Heart left ventricle (tissue), 13 donors: ENCODE data around the gene PARD6G.

Experiments used
- POLR2A ChIP-seq, 2 donors: fragments of 450-650 bp; IDR thresholded peaks; one replicate each; pipeline ENCODE4 v1.6.1; 2017; ENCODE audit warnings: antibody characterized with exemption in 2 of 2, mild to moderate bottlenecking in 2 of 2, moderate library complexity in 2 of 2
- TF ChIP-seq, protein P1 (sequence below), 12 donors: fragments of 200-600 bp; sonication (generic) in 4 of 12; IDR thresholded peaks; one replicate each; pipeline versions ENCODE4 v1.5.0 to v1.8.0; 2018 to 2022; ENCODE audit warnings: antibody characterized with exemption in 12 of 12, mild to moderate bottlenecking in 5 of 12
- donor health status: ischemic (EF 13 %, LVEDD 7.1; RV severe dilation, severe dysfunction).
- donor health status: DM: no; HTN: yes; CAD: no.
- donor health status: DM: no; HTN: no; CAD: no.
- donor health status: ischemic (EF 25% LVEDD 6.9; RV normal size, moderate dysfunction).
- donor health status: ischemic (EF 25% LVEDD 5.7; RV mildly dilated, moderate dysfunction).
- donor health status: ischemic (EF 35%, LVEDD 5.7; RV mildly dilated, moderate dysfunction).
- donor health status: nonischemic (EF 11% LVEDD 7.7; RV severe dilation, severe dysfunction).
- donor health status: DM: yes; HTN: yes; CAD: no.
- donor health status: PGD.
- donor health status: ischemic (EF 29% LVEDD 5.4; RV normal size, mild dysfunction).
- donor health status: nonischemic (EF 23%, LVEDD 6.1; RV moderate dilation, normal function).

DNA sequence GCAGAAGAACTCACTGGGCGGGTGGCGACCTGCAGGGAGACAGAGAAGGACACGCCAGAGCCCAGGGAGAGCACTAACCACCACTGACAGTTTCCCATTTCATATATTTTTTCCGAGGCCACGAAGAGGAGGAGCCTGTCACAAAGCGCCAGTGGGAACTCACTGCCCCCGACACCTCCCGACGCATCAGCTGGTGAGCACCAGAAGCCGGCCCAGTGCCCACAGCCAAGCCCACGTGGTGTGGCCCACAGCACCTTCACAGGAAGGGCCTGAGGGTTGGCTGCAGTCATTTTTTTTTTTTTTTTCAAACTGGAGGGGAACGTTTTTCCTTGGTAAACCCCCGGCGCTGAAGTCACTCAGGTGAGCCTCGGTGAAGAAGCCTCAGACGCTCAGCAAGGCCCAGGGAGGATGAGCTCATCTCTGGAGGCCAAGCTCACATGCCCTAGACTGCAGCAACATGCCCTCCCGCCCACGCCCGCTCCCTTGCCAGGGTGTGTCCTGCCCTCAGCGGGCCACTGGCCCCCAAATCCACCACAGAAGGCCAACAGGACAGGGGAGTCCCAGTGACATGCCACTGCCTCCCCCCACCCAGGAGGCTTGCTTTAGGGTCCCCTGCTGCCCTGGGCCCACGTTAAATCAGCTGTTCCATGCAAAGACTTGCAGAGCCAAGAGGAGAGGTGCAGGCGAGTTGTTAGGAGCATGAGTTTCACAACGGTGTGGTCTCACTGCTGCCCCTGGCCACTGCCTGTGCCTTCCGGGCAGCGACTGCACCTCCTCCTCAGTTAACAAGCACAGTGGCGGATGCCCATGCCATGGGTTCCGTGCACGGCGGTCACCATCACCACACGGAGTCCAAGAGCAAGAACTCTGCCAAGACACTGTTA, 68.1 kb downstream of the PARD6G start:
- TF ChIP-seq, protein P1, sequence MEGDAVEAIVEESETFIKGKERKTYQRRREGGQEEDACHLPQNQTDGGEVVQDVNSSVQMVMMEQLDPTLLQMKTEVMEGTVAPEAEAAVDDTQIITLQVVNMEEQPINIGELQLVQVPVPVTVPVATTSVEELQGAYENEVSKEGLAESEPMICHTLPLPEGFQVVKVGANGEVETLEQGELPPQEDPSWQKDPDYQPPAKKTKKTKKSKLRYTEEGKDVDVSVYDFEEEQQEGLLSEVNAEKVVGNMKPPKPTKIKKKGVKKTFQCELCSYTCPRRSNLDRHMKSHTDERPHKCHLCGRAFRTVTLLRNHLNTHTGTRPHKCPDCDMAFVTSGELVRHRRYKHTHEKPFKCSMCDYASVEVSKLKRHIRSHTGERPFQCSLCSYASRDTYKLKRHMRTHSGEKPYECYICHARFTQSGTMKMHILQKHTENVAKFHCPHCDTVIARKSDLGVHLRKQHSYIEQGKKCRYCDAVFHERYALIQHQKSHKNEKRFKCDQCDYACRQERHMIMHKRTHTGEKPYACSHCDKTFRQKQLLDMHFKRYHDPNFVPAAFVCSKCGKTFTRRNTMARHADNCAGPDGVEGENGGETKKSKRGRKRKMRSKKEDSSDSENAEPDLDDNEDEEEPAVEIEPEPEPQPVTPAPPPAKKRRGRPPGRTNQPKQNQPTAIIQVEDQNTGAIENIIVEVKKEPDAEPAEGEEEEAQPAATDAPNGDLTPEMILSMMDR (IDR thresholded peaks at IDR 0.05): no peak
- TF ChIP-seq POLR2A (IDR thresholded peaks at IDR 0.05): no peak
